ENCODE data around the gene TFRC.
"Not testable (repeated sequence)": the region's sequence is repeated elsewhere in the genome, so short reads cannot be mapped to it uniquely, and the experiment has no call there.

Gene TFRC

GRCh38 chr3:196002721-196003120, 79.2 kb downstream of the TFRC start:
- not testable (repeated sequence) for DNase-seq

- not testable (repeated sequence) for DNase-seq
Observed at GRCh38 chr3:196001240-196001639, 80.7 kb downstream of the TFRC start.

GRCh38 chr3:196000360-196000950, 81.4 kb downstream of the TFRC start:
- not testable (repeated sequence) for DNase-seq

- DNase-seq = no peak
Observed at GRCh38 chr3:195999896-196000295, 82.0 kb downstream of the TFRC start.

All from CD4-positive, alpha-beta T cell treated with Interleukin-12 subunit alpha and Interleukin-12 subunit beta, for 1 hour (primary cell).